GM21737 (cell line): ENCODE measurements around the gene BTNL9.
"Not testable (repeated sequence)": the region's sequence is repeated elsewhere in the genome, so short reads cannot be mapped to it uniquely, and the experiment has no call there.

Source experiments
- ATAC-seq: cut with Tn5 transposase; IDR thresholded peaks from one replicate; pipeline ENCODE4 v1.9.1; 2021; ENCODE audit warnings: mild to moderate bottlenecking, moderate library complexity; ENCODE audit not compliant: unreplicated experiment

The BTNL9 gene

GRCh38 chr5:181097383-181097753 lies 57.3 kb downstream of the BTNL9 start:
- not testable (repeated sequence) for ATAC-seq

DNA sequence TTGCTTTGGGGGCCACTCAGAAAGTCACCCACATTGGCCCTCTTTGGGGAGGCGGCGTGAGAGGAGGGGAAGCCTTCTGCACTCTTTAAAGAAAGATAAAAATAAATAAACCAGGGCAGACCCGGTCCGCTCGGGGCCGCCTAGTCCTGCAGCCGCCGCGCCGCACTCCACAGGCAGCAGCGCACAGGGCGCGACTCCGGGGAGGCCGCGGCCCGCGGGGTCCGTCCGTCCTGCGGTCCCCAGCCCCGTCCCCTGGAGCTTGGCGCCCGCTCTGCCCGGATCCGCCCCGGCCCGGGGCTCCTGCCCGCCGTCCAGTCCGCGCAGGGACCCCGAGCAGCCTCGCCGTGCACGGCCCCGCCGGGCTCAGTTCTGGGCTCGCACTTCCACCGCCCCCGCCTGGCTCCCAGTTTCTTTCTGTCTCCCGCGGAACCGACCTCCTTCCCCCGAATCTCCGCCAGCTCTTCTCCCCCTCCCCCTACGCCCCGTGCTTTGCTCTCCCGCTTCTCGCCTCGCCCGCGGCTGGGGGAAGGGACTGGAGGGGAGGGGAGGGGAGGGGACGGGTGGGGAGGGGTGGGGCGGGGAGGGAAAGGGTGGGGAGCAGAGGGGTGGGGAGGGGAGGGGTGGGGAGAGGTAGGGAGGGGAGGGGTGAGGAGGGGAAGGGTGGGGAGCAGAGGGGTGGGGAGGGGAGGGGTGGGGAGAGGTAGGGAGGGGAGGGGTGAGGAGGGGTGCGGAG lies 57.9 kb downstream of the BTNL9 start:
- not testable (repeated sequence) for ATAC-seq

DNA sequence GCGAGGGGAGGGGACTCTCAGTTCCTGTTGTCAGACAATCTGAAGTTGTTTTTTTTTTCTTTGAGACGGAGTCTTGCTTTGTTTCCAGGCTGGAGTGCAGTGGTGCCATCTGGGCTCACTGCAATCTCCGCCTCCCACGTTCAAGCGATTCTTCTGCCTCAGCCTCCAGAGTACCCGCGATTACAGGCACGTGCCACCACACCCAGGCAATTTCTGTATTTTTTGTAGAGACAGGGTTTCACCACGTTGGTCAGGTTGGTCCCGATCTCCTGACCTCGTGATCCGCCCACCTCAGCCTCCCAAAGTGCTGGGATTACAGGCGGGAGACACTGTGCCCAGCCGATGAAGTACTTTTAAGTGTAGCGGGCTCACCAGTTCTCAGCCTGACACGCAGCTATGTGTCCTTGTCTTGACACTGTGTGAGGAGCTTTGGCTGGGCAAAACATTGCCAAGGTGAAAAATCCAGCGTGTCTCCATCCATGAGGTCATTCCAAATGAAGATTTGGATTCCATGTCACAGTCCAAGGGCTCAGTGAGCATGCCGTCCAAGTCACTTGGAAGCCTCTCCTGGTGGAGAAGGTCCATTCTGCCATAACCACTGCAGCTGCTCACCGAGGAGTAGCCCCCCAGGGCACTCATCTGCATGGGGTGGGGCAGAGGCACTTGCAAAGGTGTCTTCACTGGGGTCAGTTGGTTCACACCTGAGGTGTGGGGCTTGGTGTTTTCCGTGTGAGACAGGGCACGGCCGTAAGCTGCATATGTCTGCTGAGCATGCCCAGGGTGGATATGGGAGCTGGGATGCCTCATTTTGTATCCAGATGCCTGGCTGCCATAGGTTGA lies 58.9 kb downstream of the BTNL9 start:
- no peak for ATAC-seq

GRCh38 chr5:181099602-181100086 lies 59.6 kb downstream of the BTNL9 start:
- no peak for ATAC-seq

GRCh38 chr5:181100121-181100875 lies 60.2 kb downstream of the BTNL9 start:
- ATAC-seq = no peak

GRCh38 chr5:181101030-181101641 lies 61.1 kb downstream of the BTNL9 start:
- not testable (repeated sequence) for ATAC-seq

DNA sequence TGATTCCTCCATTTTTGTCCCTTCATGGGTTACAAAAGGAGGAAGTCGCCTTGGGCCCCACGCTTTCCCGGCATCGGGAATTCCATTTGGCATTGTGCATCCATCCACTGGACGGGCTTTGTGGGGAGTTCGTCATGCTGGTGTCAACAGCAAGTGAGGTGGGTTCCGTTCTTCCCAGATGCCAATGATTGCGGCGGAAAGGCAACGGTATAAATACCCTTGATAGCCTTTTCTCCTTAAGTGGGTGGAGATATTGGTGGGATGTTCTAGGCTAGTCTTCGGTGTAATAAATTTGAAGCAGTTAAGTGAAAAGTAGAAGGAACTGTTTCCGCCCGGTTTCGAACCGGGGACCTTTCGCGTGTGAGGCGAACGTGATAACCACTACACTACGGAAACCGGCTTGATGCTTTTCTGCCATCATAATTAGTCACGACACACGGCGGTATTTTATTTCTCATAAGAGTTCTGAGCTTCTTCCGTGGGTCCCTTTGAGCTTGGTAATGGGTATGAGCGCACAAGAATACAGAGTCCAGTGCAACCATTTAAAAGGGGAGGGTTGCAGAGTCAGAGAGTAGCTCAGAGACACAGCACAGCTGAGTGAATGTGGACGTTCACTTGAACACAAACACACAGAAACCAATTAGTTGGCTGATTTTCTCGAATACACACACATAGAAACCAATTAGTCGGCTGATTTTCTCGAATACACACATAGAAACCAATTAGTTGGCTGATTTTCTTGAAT lies 62.0 kb downstream of the BTNL9 start:
- not testable (repeated sequence) for ATAC-seq

DNA sequence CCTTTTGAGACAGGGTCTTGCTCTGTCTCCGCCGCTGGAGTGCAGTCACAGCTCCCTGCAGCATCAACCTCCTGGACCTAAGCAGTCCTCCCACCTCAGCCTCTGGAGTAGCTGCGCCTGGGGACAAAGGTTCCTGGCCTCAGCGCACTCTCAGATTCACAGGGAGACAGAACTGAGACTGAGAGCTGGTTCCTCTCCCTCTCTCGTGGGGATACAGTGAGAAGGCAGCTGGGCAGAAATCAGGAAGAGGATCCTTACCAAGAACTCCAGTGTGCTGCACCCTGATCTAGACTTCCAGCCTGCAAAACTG lies 64.1 kb downstream of the BTNL9 start:
- ATAC-seq = not testable (repeated sequence)

DNA sequence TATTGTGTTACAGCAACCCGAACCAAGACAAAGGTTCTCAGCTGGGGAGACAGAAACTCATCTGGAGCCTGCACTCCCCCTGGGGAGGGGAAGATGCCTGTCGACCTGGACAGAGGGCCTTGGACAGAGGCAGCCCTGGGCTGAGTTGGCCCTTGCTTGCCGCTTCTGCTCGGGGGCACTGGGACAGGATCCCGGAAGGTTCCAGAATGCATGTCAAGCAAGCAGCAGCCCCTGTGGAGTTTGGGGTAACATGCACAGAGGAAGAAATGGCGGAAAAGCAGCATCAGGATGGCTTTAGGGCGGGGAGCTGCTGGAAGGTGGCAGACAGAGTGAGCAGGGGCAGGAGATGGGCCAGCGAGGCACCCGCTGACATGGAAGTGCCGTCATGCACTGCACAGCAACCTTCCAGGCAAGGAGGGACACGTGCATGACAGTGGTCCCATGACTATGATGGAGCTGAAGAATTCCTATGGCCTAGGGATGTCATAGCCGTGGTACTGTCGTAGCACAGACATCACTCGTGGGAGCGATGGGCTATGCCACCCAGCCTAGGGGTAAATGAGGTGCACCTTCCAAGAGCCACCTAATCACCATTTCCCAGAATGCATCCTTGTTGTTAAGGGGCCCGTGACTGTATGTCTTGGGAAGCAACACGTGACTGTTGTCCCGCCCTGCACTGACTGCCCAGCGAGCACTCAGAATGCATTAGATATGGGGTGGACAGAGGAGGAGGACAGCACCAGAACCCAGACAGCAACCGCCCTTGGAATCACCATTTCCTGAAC lies 64.7 kb downstream of the BTNL9 start:
- not testable (repeated sequence) for ATAC-seq

DNA sequence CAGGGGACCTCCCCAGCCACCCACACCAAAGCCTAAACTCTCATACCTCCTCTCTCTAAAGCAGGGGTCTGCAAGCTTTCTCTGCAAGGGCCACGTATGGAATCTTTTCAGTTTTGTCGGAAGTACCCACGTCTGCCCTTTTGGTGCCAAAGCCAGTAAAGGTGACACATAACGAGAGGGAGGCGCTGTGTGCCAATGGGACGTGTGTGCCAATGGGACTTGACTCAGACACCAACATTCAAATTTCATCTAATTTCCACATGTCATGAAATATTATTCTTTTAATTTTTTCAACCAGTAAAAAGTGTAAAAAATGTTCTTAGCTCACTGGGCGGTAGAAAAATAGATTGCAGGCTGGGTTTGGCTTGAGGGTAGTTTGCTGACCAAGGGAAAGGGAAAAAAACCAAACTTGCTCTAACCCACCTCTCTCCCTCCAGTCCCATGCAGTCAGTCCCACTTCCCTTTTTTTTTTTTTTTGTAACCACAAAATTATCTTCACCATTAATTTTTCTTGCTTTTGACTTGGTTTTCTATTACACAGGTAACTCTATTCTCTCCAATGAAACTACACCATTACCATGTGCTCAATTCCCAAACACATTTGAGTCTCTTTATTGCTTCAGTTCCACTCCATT lies 65.4 kb downstream of the BTNL9 start:
- ATAC-seq = no peak

DNA sequence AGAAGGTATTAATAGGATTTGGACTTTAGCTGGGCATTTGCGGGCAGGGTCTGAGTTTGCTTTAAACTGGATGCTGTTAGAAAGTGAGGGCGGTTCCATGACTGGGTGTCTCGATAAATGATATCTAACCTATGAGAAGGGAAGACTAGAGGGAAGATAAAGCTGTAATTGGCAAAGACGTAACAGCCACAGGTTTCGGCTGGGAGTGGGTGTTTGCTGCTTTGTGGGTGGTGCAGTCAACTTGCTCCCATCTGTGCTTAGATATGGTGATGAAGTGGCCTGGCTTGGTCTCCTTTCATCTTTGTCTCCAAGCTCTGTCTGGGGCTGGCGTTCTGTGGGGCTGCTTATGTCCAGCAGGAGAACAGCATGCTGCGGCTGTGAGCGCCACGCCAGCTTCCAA lies 67.6 kb downstream of the BTNL9 start:
- ATAC-seq = no peak

GRCh38 chr5:181108578-181109165 lies 68.6 kb downstream of the BTNL9 start:
- no peak for ATAC-seq

GRCh38 chr5:181109489-181110013 lies 69.5 kb downstream of the BTNL9 start:
- ATAC-seq = no peak

GRCh38 chr5:181111010-181111409 lies 70.9 kb downstream of the BTNL9 start:
- ATAC-seq = no peak
